ENCODE measurements around the gene TATDN2. TPM values are rescaled to one million over a fixed set of nuclear protein-coding genes. Genes with fewer than 3 reads are reported as not detected.

TATDN2 gene
- total and polyA plus RNA-seq, 9 of the 15 experiments (the other 6 are each of a cell fraction or from before 2014, with no cell fraction given), result 5.2 to 44.7 (median 25.8) TPM

- peak; percentile 47; the same call in 1 of the 2 replicates for TF ChIP-seq CC2D1A (IDR thresholded peaks at IDR 0.05)
- no peak for TF ChIP-seq ZNF583 (CRISPR knock-in tag; IDR thresholded peaks at IDR 0.05)
- TF ChIP-seq BRCA1 (IDR thresholded peaks at IDR 0.05), result no peak
- no peak for TF ChIP-seq BRCA1 (CRISPR knock-in tag; IDR thresholded peaks at IDR 0.05)
- TF ChIP-seq TCF3 (CRISPR knock-in tag; IDR thresholded peaks at IDR 0.05), result no peak
- TF ChIP-seq, protein P1, sequence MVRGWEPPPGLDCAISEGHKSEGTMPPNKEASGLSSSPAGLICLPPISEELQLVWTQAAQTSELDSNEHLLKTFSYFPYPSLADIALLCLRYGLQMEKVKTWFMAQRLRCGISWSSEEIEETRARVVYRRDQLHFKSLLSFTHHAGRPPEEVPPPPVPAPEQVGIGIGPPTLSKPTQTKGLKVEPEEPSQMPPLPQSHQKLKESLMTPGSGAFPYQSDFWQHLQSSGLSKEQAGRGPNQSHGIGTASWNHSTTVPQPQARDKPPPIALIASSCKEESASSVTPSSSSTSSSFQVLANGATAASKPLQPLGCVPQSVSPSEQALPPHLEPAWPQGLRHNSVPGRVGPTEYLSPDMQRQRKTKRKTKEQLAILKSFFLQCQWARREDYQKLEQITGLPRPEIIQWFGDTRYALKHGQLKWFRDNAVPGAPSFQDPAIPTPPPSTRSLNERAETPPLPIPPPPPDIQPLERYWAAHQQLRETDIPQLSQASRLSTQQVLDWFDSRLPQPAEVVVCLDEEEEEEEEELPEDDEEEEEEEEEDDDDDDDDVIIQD (CRISPR knock-in tag; IDR thresholded peaks at IDR 0.05), result no peak
- TF ChIP-seq, protein P2, sequence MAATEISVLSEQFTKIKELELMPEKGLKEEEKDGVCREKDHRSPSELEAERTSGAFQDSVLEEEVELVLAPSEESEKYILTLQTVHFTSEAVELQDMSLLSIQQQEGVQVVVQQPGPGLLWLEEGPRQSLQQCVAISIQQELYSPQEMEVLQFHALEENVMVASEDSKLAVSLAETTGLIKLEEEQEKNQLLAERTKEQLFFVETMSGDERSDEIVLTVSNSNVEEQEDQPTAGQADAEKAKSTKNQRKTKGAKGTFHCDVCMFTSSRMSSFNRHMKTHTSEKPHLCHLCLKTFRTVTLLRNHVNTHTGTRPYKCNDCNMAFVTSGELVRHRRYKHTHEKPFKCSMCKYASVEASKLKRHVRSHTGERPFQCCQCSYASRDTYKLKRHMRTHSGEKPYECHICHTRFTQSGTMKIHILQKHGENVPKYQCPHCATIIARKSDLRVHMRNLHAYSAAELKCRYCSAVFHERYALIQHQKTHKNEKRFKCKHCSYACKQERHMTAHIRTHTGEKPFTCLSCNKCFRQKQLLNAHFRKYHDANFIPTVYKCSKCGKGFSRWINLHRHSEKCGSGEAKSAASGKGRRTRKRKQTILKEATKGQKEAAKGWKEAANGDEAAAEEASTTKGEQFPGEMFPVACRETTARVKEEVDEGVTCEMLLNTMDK (IDR thresholded peaks at IDR 0.05; ENCODE audit: borderline replicate concordance, insufficient read depth, low read depth, low read length, poor library complexity, severe bottlenecking), result peak; percentile 42
- no peak for TF ChIP-seq ZNF644 (tag; IDR thresholded peaks at IDR 0.05; ENCODE audit: low read depth)
- no peak for TF ChIP-seq CGGBP1 (CRISPR knock-in tag; IDR thresholded peaks at IDR 0.05)
- TF ChIP-seq, protein P3, sequence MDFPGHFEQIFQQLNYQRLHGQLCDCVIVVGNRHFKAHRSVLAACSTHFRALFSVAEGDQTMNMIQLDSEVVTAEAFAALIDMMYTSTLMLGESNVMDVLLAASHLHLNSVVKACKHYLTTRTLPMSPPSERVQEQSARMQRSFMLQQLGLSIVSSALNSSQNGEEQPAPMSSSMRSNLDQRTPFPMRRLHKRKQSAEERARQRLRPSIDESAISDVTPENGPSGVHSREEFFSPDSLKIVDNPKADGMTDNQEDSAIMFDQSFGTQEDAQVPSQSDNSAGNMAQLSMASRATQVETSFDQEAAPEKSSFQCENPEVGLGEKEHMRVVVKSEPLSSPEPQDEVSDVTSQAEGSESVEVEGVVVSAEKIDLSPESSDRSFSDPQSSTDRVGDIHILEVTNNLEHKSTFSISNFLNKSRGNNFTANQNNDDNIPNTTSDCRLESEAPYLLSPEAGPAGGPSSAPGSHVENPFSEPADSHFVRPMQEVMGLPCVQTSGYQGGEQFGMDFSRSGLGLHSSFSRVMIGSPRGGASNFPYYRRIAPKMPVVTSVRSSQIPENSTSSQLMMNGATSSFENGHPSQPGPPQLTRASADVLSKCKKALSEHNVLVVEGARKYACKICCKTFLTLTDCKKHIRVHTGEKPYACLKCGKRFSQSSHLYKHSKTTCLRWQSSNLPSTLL (IDR thresholded peaks at IDR 0.05), result no peak
- no peak for TF ChIP-seq CTBP1 (IDR thresholded peaks at IDR 0.05; ENCODE audit: borderline replicate concordance)
- TF ChIP-seq EGR1 (conservative IDR thresholded peaks at IDR 0.05), result peak; percentile 74
- TF ChIP-seq SMC3 (conservative IDR thresholded peaks at IDR 0.05; ENCODE audit: insufficient read depth, low read depth, low read length), result peak; percentile 31; the same call in 1 of the 2 replicates
- no peak for TF ChIP-seq RBFOX2 (IDR thresholded peaks at IDR 0.05; ENCODE audit: low read depth, low read length)
- no peak for TF ChIP-seq ADNP (tag; IDR thresholded peaks at IDR 0.05)
- no peak for TF ChIP-seq CHD4 (IDR thresholded peaks at IDR 0.05; ENCODE audit: insufficient read depth, insufficient replicate concordance, low read depth, low read length, poor library complexity, severe bottlenecking)
- no peak for TF ChIP-seq ZNF212 (CRISPR knock-in tag; IDR thresholded peaks at IDR 0.05)
- TF ChIP-seq NELFE (IDR thresholded peaks at IDR 0.05; ENCODE audit: insufficient read depth, insufficient read length), result no peak
- TF ChIP-seq SMAD4 (CRISPR knock-in tag; conservative IDR thresholded peaks at IDR 0.05), result no peak
- TF ChIP-seq STAG1 (CRISPR knock-in tag; IDR thresholded peaks at IDR 0.05; ENCODE audit: borderline replicate concordance), result peak; percentile 49; the same call in 1 of the 2 replicates
- TF ChIP-seq, protein P4, sequence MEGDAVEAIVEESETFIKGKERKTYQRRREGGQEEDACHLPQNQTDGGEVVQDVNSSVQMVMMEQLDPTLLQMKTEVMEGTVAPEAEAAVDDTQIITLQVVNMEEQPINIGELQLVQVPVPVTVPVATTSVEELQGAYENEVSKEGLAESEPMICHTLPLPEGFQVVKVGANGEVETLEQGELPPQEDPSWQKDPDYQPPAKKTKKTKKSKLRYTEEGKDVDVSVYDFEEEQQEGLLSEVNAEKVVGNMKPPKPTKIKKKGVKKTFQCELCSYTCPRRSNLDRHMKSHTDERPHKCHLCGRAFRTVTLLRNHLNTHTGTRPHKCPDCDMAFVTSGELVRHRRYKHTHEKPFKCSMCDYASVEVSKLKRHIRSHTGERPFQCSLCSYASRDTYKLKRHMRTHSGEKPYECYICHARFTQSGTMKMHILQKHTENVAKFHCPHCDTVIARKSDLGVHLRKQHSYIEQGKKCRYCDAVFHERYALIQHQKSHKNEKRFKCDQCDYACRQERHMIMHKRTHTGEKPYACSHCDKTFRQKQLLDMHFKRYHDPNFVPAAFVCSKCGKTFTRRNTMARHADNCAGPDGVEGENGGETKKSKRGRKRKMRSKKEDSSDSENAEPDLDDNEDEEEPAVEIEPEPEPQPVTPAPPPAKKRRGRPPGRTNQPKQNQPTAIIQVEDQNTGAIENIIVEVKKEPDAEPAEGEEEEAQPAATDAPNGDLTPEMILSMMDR (IDR thresholded peaks at IDR 0.05 in 2 of 3, conservative IDR thresholded peaks at IDR 0.05 in 1 of 3; ENCODE audit: insufficient read depth in 2 of 3, low read depth in 1 of 3, low read length in 3 of 3), result peak; percentile 70 to 77 (median 71); a peak in 5 of 6 replicates
These were observed 74.1 kb downstream of the TATDN2 start (continued) for GRCh38 chr3:10322352-10322710.

All from K562 (cell line).